Measurements from ENCODE around the gene ACTN2.

ACTN2 gene

GRCh38 chr1:236744533-236744932, 58.2 kb downstream of the ACTN2 start:
- DNase-seq = no peak

DNA sequence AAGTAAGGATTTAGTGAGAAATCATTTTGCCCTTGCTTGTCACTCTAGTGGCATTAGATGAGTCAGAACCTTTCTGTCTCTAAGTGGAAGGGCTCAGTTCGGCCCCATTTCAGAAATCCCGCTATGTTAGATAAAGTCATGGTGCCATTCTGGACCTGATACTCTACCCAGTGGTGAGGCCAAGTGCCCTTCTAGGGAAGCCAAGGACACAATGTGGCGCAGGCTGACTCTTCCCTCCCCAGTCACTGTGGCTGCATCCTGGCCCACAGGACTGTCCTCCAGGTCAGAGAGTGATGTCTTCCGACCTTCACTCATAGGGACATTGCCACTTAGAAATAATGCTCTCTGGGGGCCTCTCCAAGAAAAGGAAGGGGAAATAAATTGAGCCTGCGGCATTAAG, 60.5 kb downstream of the ACTN2 start:
- DNase-seq = no peak

- DNase-seq = no peak
Measured at GRCh38 chr1:236747311-236747985, 61.1 kb downstream of the ACTN2 start.

GRCh38 chr1:236748268-236748870, 62.1 kb downstream of the ACTN2 start:
- DNase-seq = no peak

DNA sequence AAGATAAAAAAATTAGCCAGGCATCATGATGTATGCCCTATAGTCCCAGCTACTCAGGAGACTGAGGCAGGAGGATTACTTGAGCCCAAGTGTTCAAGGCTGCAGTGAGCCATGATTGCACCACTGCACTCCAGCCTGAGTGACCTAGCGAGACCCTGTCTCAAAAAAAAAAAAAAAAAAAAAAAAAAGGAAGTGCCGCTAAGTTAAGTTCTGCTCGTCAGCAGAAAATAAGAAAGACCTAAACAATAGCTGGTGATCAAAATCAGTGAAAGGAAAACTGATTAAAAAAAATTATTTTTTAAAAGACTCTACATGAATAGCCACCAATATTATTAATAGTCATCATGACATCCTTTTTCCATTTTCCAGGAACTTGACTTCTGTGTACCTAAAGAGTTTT, 64.6 kb downstream of the ACTN2 start:
- DNase-seq = no peak

DNA sequence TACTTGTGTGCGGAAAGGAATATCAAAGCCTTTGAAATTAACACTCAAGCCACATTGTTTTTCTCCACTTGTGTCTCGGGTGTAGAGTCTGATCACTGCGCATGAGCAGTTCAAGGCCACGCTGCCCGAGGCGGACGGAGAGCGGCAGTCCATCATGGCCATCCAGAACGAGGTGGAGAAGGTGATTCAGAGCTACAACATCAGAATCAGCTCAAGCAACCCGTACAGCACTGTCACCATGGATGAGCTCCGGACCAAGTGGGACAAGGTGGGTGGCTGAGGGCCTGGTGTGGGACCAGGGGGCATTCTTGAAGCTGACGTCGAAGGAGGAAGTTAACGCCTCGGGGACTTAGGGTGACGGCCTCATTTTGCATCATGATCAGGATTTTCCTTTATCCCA, 65.1 kb downstream of the ACTN2 start:
- DNase-seq = no peak

DNA sequence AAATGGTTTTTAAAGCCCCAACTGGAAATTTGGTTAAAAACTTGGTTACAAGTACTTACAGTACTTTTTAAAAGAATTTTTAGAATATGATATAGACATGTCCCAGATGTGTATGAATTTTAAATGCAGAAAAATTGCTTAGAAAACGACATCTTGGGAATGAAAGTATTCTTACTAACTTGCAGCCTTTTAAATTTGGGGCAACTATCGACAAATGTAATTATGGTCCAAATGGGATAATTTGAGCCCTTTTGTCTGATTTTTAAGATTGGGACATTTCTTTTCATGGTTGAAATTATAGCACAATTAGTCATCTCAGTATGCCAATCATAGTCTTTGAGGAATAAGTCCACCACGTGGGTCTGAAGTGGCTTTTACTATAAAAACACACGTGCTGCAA, 65.6 kb downstream of the ACTN2 start:
- no peak for DNase-seq

DNA sequence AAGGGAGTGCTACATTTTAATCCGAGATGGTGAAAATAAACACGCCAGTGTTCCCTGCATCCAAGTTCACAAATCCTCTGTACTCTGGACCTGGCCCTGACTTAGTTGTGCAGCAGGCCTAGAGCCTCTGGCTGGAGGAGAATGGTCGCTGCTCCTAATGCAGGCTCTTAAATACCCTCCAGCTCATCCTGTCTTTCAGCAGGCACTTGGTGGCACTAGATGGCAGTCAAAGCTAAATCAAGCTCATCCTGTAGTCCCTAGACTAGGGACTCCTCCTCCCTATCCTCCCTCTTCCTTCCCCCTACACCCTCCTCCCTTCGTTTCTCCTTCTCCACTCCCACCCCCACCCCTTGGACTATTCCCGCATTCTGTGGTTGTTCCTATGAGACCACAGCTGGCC, 67.2 kb downstream of the ACTN2 start:
- no peak for DNase-seq

GRCh38 chr1:236753964-236754363, 67.7 kb downstream of the ACTN2 start:
- no peak for DNase-seq

DNA sequence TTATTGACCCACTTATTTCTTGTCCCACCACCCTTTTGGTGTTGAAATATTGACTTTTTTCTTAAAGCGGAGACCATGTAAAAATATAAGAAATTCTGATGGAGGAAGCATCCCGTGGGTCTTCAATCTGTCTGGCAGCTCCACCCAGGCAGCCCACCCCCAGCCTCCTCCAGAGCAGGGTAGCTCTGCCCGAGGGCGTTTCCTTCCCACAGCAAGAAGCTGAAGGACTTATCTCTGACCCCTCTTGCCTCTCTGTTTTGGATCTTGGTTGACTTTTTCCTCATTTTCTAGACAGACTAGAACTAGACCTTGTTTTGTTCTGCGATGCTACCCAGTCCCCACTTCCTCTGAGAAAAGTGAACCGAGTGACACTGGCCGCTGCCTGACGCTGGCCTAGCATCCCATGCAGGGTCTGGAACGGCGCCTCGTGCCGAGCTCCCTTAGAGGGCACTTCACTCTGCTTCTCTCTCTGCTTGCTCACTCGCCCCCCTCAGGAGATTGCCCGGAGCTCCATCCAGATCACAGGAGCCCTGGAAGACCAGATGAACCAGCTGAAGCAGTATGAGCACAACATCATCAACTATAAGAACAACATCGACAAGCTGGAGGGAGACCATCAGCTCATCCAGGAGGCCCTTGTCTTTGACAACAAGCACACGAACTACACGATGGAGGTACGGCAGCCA, 68.4 kb downstream of the ACTN2 start:
- DNase-seq = no peak

- no peak for DNase-seq
Measured at GRCh38 chr1:236757640-236758039, 71.3 kb downstream of the ACTN2 start.

DNA sequence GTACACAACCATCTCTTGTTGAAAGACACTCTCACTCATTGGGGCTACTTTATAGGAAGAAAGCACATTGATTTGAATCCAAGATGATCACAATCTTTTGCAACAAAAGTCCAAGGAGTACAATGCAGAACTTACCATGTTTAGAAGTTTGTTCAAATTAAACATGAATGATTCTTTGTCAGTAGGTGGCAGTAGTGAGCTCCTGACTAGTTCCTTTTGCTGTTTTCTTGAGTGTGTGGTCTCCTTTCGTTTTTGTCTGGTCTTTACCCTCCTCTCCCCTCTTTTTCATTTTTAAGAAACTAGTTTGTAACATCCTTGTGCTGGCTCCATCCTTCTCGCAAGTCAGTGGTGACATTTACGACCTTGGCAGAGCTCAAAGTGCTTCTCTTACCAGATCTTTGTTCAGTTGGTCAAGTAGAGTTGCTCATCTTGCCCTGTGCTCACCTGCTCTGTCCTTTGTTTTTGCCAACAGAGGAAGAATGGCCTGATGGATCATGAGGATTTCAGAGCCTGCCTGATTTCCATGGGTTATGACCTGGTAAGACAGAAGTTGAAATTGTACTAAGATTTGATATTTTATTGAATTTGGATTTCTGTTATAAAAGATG, 73.1 kb downstream of the ACTN2 start:
- DNase-seq = no peak

DNA sequence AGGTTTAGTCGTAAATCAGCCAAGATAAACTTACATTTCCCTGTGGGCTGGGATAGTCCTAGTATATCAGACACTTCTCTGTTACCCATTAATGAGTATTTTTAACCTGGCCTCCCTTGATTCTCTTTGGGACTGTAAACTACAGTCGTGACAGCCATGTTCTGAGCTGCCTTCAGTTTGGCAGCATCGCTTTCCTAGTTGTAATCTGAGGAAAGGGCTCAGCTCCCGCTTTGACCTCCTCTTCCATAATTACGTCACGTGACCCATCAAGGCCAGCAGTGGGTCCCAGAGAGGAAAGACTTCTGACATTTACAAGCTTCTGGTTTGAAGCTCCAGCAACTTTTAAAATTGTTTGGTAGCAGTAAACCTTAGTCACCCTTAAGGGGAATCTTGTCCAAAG, 74.2 kb downstream of the ACTN2 start:
- DNase-seq = no peak

DNA sequence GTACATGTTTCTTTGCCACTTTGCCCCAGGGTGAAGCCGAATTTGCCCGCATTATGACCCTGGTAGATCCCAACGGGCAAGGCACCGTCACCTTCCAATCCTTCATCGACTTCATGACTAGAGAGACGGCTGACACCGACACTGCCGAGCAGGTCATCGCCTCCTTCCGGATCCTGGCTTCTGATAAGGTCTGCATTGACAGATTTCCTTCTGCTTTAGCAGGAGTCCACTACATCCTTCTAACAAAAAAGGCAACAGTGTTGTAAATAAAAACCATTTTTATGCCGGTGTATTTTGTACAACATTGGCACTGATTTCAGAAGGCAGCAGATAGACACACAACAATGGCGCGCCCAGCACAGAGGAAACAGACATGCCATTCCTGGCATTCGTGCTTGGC, 74.7 kb downstream of the ACTN2 start:
- DNase-seq = no peak

DNA sequence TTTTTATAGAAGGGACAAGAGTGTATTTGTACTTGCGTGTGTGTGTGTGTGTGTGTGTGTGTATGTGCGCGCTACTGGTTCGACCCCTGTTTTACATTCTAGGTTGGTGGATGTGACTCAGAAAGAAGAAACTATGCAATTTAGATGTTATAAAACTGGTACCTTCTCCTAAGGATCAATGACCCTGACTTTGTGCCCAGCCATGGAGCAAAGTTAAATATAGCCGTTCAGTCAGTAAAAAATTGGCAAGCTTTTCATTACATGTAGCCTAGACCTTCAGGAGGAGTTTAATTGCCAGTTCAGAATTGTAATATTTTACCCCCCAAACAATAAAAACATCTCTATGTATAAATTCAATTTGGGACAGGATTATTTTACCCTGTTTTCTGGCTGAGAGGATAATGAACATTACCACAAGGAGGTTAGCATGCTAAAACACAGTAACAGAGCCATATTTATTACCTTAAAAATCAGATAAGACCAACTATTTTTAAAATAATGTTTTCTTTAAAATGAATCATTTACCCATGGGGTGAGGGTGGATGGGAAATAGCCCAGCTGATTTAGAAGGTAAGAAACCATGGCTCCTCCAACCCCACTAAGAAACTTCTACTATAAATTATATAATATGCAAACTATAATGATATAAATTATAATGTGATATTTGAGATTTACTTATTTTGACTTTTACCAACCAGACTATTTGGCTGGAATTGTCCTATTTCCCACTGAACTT, 75.3 kb downstream of the ACTN2 start:
- no peak for DNase-seq

DNA sequence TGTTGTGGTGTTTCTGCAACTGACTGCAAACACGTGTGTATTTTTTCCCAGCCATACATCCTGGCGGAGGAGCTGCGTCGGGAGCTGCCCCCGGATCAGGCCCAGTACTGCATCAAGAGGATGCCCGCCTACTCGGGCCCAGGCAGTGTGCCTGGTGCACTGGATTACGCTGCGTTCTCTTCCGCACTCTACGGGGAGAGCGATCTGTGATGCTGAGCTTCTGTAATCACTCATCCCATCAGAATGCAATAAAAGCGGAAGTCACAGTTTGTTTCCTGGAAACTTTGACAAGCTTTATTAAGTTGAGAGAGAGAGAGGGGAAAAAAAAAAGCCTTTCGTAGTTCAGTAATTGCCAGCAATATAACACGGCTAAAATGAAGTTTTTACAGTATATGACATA, 76.1 kb downstream of the ACTN2 start:
- no peak for DNase-seq

- DNase-seq = no peak
Measured at GRCh38 chr1:236765831-236766230, 79.5 kb downstream of the ACTN2 start.

DNA sequence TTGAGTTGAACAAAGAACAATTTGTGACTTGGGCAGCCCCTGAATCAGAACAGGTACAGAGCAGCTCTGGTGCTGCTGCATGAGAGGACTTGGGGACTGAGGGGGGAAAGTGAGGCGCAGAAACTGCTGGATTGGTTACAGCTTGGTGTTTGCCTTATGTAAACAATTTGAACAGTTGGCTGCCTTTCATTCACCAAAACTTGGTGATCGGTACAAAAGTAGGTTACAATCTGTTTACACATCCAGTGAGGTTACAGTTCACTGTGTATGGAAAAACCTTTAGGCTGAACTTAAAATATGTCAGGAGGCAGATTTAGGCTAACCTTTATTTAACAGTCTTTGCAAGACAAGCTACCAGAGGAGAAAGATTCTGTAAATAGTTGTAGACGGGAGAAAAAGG, 80.2 kb downstream of the ACTN2 start:
- no peak for DNase-seq

GRCh38 chr1:236767276-236767675, 81.0 kb downstream of the ACTN2 start:
- DNase-seq = no peak

DNA sequence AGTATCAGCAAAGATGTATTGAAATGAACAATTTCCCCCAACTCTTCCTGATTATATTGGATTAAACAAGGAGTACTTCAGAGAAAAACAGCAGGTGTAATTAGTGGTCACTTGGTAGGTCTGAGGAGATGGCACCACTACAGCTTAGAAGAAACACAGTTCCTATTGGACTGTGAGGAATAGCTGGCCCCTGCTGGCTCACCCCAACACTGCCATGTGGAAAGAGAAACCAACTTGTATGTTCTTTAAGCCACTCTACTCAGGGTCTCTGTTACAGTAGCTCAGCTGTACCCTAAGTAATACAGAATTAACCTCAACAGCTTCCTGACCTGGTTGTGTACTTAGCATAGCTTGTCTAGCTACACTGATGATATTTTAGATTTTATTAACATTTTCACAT, 82.3 kb downstream of the ACTN2 start:
- no peak for DNase-seq

- no peak for DNase-seq
Measured at GRCh38 chr1:236773919-236774318, 87.6 kb downstream of the ACTN2 start.

- no peak for DNase-seq
Measured at GRCh38 chr1:236774926-236775325, 88.6 kb downstream of the ACTN2 start.

- no peak for DNase-seq
Measured at GRCh38 chr1:236779312-236779711, 93.0 kb downstream of the ACTN2 start.

All from activated T-cell treated with anti-CD3 and anti-CD28 coated beads, Interleukin-2, amount 50 U/mL, for 1 hour (primary cell).